ENCODE results near the gene RUNX3. TPM values are rescaled to one million over a fixed set of nuclear protein-coding genes. Genes with fewer than 3 reads are reported as not detected.
"Not testable (repeated sequence)": the region's sequence is repeated elsewhere in the genome, so short reads cannot be mapped to it uniquely, and the experiment has no call there.

Gene RUNX3
- total and polyA plus RNA-seq, 8 donors = 0.29 to 6.1 (median 2.6) TPM; not detected in 1

DNA sequence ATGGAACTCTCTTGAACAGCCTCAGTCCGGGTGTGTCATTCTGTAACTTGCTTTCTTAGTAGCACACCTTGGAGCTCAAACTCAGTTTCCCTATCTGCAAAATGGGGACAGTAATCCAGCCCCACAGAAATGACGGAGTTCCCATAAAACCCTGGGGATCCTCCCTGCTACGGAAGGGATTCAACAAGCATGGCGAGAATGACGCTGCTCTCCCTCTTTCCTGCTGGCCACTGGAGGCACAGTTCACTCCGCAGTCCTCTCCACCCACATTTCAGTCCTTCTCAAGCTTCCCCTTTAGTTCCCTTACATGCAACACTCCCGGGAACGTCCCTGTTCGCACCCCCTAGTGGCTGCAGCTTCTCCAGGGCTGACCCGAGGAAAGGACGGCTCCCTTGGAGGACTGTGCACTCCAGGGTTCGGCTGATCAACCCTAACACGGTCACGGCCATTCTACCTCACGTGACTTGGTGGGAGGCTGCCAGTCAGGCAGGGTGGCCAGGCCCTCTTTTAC is 20.6 kb downstream of the RUNX3 start:
- Histone ChIP-seq H3K27me3 (peaks cover 0 to 23% (median 0%) of the 10 kb centered on the region in 3 donors), H3K9me3 (no peaks in the 10 kb centered on the region), H3K4me1 (peaks cover 0 to 14% (median 3%) of the 10 kb centered on the region in 4 donors), H3K36me3 (peaks cover 0 to 32% (median 3%) of the 10 kb centered on the region in 4 donors), H3K27ac (no peak overlapping the region), H3K4me3 (no peak overlapping the region)
- DNase-seq = peak; percentile 61 to 85
- intact Hi-C loops (cut with DNase I; ENCODE audit: low total_unique reads) = no loop called here
- WGBS, 5 donors = 20 to 45% (median 30%) methylated on average over 11 to 15 of the region's 15 CpGs
- TF ChIP-seq, protein P1, sequence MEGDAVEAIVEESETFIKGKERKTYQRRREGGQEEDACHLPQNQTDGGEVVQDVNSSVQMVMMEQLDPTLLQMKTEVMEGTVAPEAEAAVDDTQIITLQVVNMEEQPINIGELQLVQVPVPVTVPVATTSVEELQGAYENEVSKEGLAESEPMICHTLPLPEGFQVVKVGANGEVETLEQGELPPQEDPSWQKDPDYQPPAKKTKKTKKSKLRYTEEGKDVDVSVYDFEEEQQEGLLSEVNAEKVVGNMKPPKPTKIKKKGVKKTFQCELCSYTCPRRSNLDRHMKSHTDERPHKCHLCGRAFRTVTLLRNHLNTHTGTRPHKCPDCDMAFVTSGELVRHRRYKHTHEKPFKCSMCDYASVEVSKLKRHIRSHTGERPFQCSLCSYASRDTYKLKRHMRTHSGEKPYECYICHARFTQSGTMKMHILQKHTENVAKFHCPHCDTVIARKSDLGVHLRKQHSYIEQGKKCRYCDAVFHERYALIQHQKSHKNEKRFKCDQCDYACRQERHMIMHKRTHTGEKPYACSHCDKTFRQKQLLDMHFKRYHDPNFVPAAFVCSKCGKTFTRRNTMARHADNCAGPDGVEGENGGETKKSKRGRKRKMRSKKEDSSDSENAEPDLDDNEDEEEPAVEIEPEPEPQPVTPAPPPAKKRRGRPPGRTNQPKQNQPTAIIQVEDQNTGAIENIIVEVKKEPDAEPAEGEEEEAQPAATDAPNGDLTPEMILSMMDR (IDR thresholded peaks at IDR 0.05) = peak in 4 of 7 experiments; percentile 15 to 46 (median 36)
- no peak for TF ChIP-seq EP300 (IDR thresholded peaks at IDR 0.05)

DNA sequence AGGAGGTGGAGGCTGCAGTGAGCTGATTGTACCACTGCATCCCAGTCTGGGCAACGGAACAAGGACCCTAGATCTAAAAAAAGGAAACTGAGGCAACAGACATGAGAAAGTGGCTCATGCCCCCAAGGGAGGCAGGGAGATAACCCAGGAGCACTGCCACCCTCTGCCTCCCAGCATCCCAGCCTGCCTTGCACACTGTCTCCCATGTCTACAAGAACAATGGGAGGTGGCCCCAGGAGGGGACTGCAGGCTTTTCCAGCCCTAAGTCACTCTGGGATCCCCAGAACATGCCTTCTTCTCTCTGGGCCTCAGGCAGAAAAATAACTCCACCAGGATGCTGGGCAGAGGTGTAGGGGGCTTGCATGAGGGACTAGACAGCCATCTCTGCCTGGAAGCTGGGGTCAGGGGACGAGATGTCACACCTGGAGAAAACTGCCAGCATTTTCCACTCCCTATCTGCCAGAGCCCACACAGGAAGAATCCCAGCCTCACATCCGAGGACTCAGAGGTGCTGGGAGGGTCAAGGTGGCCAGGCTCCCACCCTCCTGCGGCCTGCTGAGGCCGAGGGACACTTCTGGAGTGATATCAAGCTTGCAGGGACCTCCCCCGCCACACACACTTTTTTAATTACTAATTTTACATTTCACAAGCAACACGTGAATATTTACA is 21.4 kb downstream of the RUNX3 start:
- Histone ChIP-seq H3K4me3 (no peak overlapping the region), H3K27ac (no peak overlapping the region), H3K4me1 (peaks cover 0 to 10% (median 0%) of the 10 kb centered on the region in 4 donors), H3K36me3 (peaks cover 0 to 38% (median 2%) of the 10 kb centered on the region in 4 donors), H3K27me3 (peaks cover 0 to 25% (median 0%) of the 10 kb centered on the region in 3 donors), H3K9me3 (no peaks in the 10 kb centered on the region)
- DNase-seq = no peak
- TF ChIP-seq EP300 (IDR thresholded peaks at IDR 0.05) (no peak), POLR2A (IDR thresholded peaks at IDR 0.05) (no peak), POLR2AphosphoS5 (IDR thresholded peaks at IDR 0.05) (no peak)
- TF ChIP-seq, protein P1 (IDR thresholded peaks at IDR 0.05) = no peak
- 65 to 74% (median 71%) methylated on average over 7 of the region's 7 CpGs for WGBS, 5 donors
- intact Hi-C loops (cut with DNase I; ENCODE audit: low total_unique reads) = no loop called here

DNA sequence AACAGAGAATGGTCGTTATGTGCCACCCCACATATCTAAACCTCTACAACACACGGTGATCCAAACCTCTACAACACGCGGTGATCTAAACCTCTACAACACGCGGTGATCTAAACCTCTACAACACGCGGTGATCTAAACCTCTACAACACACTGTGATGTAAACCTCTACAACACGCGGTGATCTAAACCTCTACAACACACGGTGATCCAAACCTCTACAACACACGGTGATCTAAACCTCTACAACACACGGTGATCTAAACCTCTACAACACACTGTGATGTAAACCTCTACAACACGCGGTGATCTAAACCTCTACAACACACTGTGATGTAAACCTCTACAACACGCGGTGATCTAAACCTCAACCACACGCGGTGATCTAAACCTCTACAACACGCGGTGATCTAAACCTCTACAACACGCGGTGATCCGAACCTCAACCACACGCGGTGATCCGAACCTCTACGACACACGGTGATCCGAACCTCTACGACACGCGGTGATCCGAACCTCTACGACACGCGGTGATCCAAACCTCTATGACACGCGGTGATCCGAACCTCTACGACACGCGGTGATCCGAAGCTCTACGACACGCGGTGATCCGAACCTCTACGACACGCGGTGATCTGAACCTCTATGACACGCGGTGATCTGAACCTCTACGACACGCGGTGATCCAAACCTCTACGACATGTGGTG is 22.3 kb downstream of the RUNX3 start:
- WGBS, 5 donors = 92 to 96% (median 95%) methylated on average over 57 of the region's 57 CpGs
- H3K9me3 ChIP-seq; intact Hi-C loops (cut with DNase I; ENCODE audit: low total_unique reads); H3K4me3 ChIP-seq; H3K4me1 ChIP-seq; DNase-seq; H3K27ac ChIP-seq: not testable (repeated sequence)
- Histone ChIP-seq H3K36me3 (peaks cover 0 to 40% (median 0%) of the 10 kb centered on the region in 4 donors), H3K27me3 (peaks cover 0 to 34% (median 0%) of the 10 kb centered on the region in 3 donors)

DNA sequence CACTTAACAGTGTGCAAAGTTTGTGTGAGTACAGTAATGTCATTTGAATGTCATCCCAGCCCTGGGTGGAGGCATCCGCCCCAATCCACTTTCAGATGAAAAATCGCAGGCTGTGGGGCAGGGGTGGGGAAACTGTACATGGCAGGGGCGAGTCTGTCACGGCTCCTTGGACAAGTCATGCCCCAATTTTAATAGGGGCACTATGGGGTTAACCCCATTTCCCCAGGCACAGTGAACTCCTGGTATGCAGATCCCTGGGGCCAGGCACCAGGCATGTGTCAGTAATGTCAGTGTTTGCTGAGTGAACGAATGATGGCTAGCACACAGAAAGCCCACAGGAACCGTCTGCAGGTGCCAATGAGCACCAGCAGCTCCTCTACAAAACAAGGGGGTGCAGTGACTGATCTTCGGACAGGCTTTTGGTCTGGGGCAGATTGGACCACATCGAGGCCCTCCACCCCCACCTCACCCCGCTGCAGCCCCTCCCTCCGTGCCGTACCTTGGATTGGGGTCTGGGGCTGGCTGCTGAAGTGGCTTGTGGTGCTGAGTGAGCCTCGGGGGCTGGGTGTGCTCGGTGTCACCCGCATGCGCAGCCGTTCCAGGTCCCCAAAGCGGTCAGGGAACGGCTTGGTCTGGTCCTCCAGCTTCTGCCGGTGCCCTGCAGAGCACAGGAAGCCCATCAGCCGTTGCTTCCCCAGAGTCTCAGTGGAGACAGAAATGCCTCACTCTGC is 23.2 kb downstream of the RUNX3 start:
- Histone ChIP-seq H3K4me3 (no peak overlapping the region), H3K4me1 (peaks cover 0 to 10% (median 0%) of the 10 kb centered on the region in 4 donors), H3K9me3 (no peaks in the 10 kb centered on the region), H3K27ac (no peak overlapping the region), H3K36me3 (peaks cover 0 to 48% (median 3%) of the 10 kb centered on the region in 4 donors), H3K27me3 (peaks cover 0 to 41% (median 6%) of the 10 kb centered on the region in 3 donors)
- no peak for DNase-seq
- intact Hi-C loops (cut with DNase I; ENCODE audit: low total_unique reads) = no loop called here
- 79 to 92% (median 91%) methylated on average over 6 to 20 of the region's 20 CpGs for WGBS, 5 donors
- TF ChIP-seq POLR2A (IDR thresholded peaks at IDR 0.05) = no peak
- TF ChIP-seq, protein P1 (IDR thresholded peaks at IDR 0.05) = no peak
- no peak for TF ChIP-seq EP300 (IDR thresholded peaks at IDR 0.05)
- TF ChIP-seq POLR2AphosphoS5 (IDR thresholded peaks at IDR 0.05) = no peak
